GM21528 (cell line): ENCODE measurements around the gene ADSS1.
A peak's percentile ranks its signal among the peaks of the same experiment; 100 is the strongest.

Experiments used
- ATAC-seq: cut with Tn5 transposase; IDR thresholded peaks from one replicate; pipeline ENCODE4 v1.9.1; 2021; ENCODE audit warnings: mild to moderate bottlenecking, moderate library complexity; ENCODE audit not compliant: unreplicated experiment, low FRiP score

ADSS1 gene

GRCh38 chr14:104723651-104724406 is at the start of gene ADSS1:
Gene ADSS1, plus strand, starts transcription at chr14:104724229. Its CDS starts 42 bp downstream, at chr14:104724271.
- peak; percentile 57 for ATAC-seq

GRCh38 chr14:104675447-104675846 is 48.6 kb upstream of the ADSS1 start:
- no peak for ATAC-seq

- no peak for ATAC-seq
Observed at GRCh38 chr14:104676130-104676693, 47.8 kb upstream of the ADSS1 start.

GRCh38 chr14:104676694-104677511 is 47.1 kb upstream of the ADSS1 start:
- peak; percentile 15 for ATAC-seq

GRCh38 chr14:104677512-104678332 is 46.3 kb upstream of the ADSS1 start:
- ATAC-seq: peak; percentile 45

- ATAC-seq: peak; percentile 14
Observed at GRCh38 chr14:104678346-104678745, 45.7 kb upstream of the ADSS1 start.

- no peak for ATAC-seq
Observed at GRCh38 chr14:104678901-104679705, 44.9 kb upstream of the ADSS1 start.

GRCh38 chr14:104680056-104680805 is 43.8 kb upstream of the ADSS1 start:
- no peak for ATAC-seq

GRCh38 chr14:104680806-104681688 is 43.0 kb upstream of the ADSS1 start:
- peak; percentile 33 for ATAC-seq

- no peak for ATAC-seq
Observed at GRCh38 chr14:104681689-104682074, 42.3 kb upstream of the ADSS1 start.

GRCh38 chr14:104682107-104682593 is 41.9 kb upstream of the ADSS1 start:
- ATAC-seq: no peak

- ATAC-seq: no peak
Observed at GRCh38 chr14:104683653-104684448, 40.2 kb upstream of the ADSS1 start.

GRCh38 chr14:104684449-104684821 is 39.6 kb upstream of the ADSS1 start:
- no peak for ATAC-seq

- ATAC-seq: no peak
Observed at GRCh38 chr14:104685216-104685997, 38.6 kb upstream of the ADSS1 start.

GRCh38 chr14:104685998-104686610 is 37.9 kb upstream of the ADSS1 start:
- ATAC-seq: no peak
